ENCODE measurements around the gene IER5.
A peak's percentile ranks its signal among the peaks of the same experiment; 100 is the strongest.

GRCh38 chr1:181135437-181135731, 46.9 kb downstream of the IER5 start:
- peak; percentile 23 to 45 for TF ChIP-seq CTCF (conservative IDR thresholded peaks at IDR 0.05 in 1 of 2, IDR thresholded peaks at IDR 0.05 in 1 of 2; ENCODE audit: extremely low read depth in 1 of 2, insufficient read depth in 1 of 2, low read depth in 1 of 2, low read length in 2 of 2)
- no peak for TF ChIP-seq EZH2 (IDR thresholded peaks at IDR 0.05; ENCODE audit: borderline replicate concordance, low read length)

Data from mammary epithelial cell (primary cell).